HG03103 (cell line): ENCODE results near the gene DUS1L.
A peak's percentile ranks its signal among the peaks of the same experiment; 100 is the strongest.

ENCODE experiments used
- ATAC-seq: cut with Tn5 transposase; IDR thresholded peaks from one replicate; pipeline ENCODE4 v1.9.1; 2021; ENCODE audit warnings: low read depth; ENCODE audit not compliant: unreplicated experiment

Gene DUS1L

GRCh38 chr17:82058230-82058854, 7.3 kb downstream of the DUS1L start:
- no peak for ATAC-seq

- ATAC-seq: no peak
Measured at GRCh38 chr17:82056729-82057621, 8.6 kb downstream of the DUS1L start.

GRCh38 chr17:82055965-82056728, 9.5 kb downstream of the DUS1L start:
- ATAC-seq: no peak

GRCh38 chr17:82055023-82055964, 10.3 kb downstream of the DUS1L start:
- ATAC-seq: no peak

GRCh38 chr17:82054351-82055022, 11.1 kb downstream of the DUS1L start:
- no peak for ATAC-seq

GRCh38 chr17:82053556-82054263, 11.9 kb downstream of the DUS1L start:
- no peak for ATAC-seq

GRCh38 chr17:82053130-82053529, 12.5 kb downstream of the DUS1L start:
- no peak for ATAC-seq

GRCh38 chr17:82052638-82053059, 13.0 kb downstream of the DUS1L start:
- ATAC-seq: no peak

- ATAC-seq: peak; percentile 52
Measured at GRCh38 chr17:82051776-82052637, 13.6 kb downstream of the DUS1L start, which contains the start of the genes GPS1 and RFNG. Gene GPS1 (plus strand): TSS chr17:82051898. CDS start chr17:82051932, 34 bp downstream. Gene RFNG (minus strand): TSS chr17:82051811. CDS start chr17:82051766, 45 bp downstream.

GRCh38 chr17:82050761-82051641, 14.6 kb downstream of the DUS1L start:
- ATAC-seq: no peak

- no peak for ATAC-seq
Measured at GRCh38 chr17:82050152-82050760, 15.3 kb downstream of the DUS1L start.

- ATAC-seq: no peak
Measured at GRCh38 chr17:82049521-82049971, 16.1 kb downstream of the DUS1L start.

GRCh38 chr17:82049106-82049505, 16.5 kb downstream of the DUS1L start:
- ATAC-seq: no peak

GRCh38 chr17:82048571-82048971, 17.0 kb downstream of the DUS1L start:
- no peak for ATAC-seq

GRCh38 chr17:82047914-82048570, 17.6 kb downstream of the DUS1L start:
- ATAC-seq: no peak

GRCh38 chr17:82047379-82047778, 18.2 kb downstream of the DUS1L start:
- ATAC-seq: no peak
